Right lobe of liver (tissue), 6 donors: ENCODE measurements around the gene TMTC1. TPM values are rescaled to one million over a fixed set of nuclear protein-coding genes. Genes with fewer than 3 reads are reported as not detected.

Experiments
- ATAC-seq, 4 donors: fragments of 200-7000 bp; cut with Tn5 transposase; one replicate each; pipeline ENCODE4 v1.9.1; 2020; ENCODE audit warnings: mild to moderate bottlenecking in 4 of 4, moderate library complexity in 4 of 4
- DNase-seq, 3 donors: peaks; one replicate each; pipeline ENCODE4 v3.0.0-alpha.2; 2020
- H3K27ac ChIP-seq, 3 donors: fragments of 200-600 bp; one replicate each; pipeline ENCODE4 v1.8.0; 2022
- H3K27me3 ChIP-seq, 2 donors: fragments of 200-600 bp; one replicate each; pipeline ENCODE4 v1.8.0; 2022
- H3K36me3 ChIP-seq, 4 donors: fragments of 200-600 bp; sonication (generic) in 1 of 4; one replicate each; pipeline versions ENCODE4 v1.5.1 to v1.8.0; 2017 to 2022; ENCODE audit warnings: control low read depth in 1 of 4
- H3K4me1 ChIP-seq, 4 donors: fragments of 200-600 bp; sonication (generic) in 1 of 4; one replicate each; pipeline versions ENCODE4 v1.5.1 to v1.8.0; 2017 to 2022; ENCODE audit warnings: control low read depth in 1 of 4
- H3K4me3 ChIP-seq, 3 donors: fragments of 200-600 bp; one replicate each; pipeline ENCODE4 v1.8.0; 2022
- H3K9me3 ChIP-seq, 4 donors: fragments of 200-600 bp; sonication (generic) in 1 of 4; one replicate each; pipeline versions ENCODE4 v1.5.1 to v1.8.0; 2017 to 2022; ENCODE audit warnings: control low read depth in 1 of 4
- CTCF ChIP-seq, 4 donors: fragments of 200-600 bp in 3 of 4; fragments of 450-650 bp in 1 of 4; IDR thresholded peaks; one replicate each; pipeline versions ENCODE4 v1.5.1 to v1.8.0; 2016 to 2022; ENCODE audit warnings: antibody characterized with exemption in 4 of 4, mild to moderate bottlenecking in 2 of 4
- POLR2A ChIP-seq: fragments of 450-650 bp; IDR thresholded peaks from one replicate; pipeline ENCODE4 v1.6.1; 2017; ENCODE audit warnings: antibody characterized with exemption, mild to moderate bottlenecking
- WGBS: methylation state at CpG from one replicate; pipeline ENCODE4 v1.1.6; 2018; ENCODE audit warnings: low coverage, low lambda C conversion rate; ENCODE audit not compliant: insufficient coverage; ENCODE audit errors: missing lambda C conversion rate; 5-methylcytosine and 5-hydroxymethylcytosine counted together
- intact Hi-C, 2 donors: fragments of 100-400 bp; cut with DNase I; formaldehyde crosslinking; loops; one replicate each; pipeline versions ENCODE4 v1.11.2 to v1.14.1; 2022
- total RNA-seq, 6 experiments: library from RNA; depleted of rRNA in 2 of 6; stranded (reverse); fragments of >200 nt in 2 of 6; fragmentation: NEBNext Ultra II Directional in 3 of 6; extraction: Animal tissue kit (Norgen Biotek cat#: 25700) in 3 of 6; gene quantifications; one replicate each; pipeline versions ENCODE4 v1.1.0 to v1.2.4, GENCODE V29; 2016 to 2023
- donor health status: DM: no; HTN: yes; CAD: no.
- donor health status: DM: no; HTN: no; CAD: no.
- donor health status: DM: no; HTN: no; CAD: no.
- donor health status: DM: no; HTN: yes; CAD: no.
- donor health status: DM: no; HTN: yes; CAD: no.

Gene TMTC1
- total RNA-seq, 6 experiments from 2014 or later = 3.0 to 4.2 (median 3.5) TPM

GRCh38 chr12:29733501-29733900, 50.2 kb downstream of the TMTC1 start:
- TF ChIP-seq POLR2A (no peak), CTCF (IDR thresholded peaks at IDR 0.05) (no peak)
- intact Hi-C loops = no loop called here
- no peaks in the 10 kb centered on the region for H3K4me1 ChIP-seq

GRCh38 chr12:29733060-29733459, 50.7 kb downstream of the TMTC1 start:
- intact Hi-C loops = no loop called here
- DNase-seq = no peak
- no peak for TF ChIP-seq CTCF (IDR thresholded peaks at IDR 0.05)
- TF ChIP-seq POLR2A = no peak
- Histone ChIP-seq H3K4me3 (no peak overlapping the region), H3K4me1 (no peaks in the 10 kb centered on the region), H3K36me3 (no peaks in the 10 kb centered on the region), H3K27me3 (no peaks in the 10 kb centered on the region), H3K27ac (no peak overlapping the region), H3K9me3 (no peaks in the 10 kb centered on the region)
- 61% methylated on average over 3 of the region's 3 CpGs for WGBS
- ATAC-seq = no peak

More at GRCh38 chr12:29733501-29733900, 50.2 kb downstream of the TMTC1 start:
- WGBS = 80% methylated on average over 1 of the region's 1 CpG
- no peak for DNase-seq
- ATAC-seq = no peak
- Histone ChIP-seq H3K27me3 (no peaks in the 10 kb centered on the region), H3K9me3 (no peaks in the 10 kb centered on the region), H3K36me3 (no peaks in the 10 kb centered on the region), H3K27ac (no peak overlapping the region), H3K4me3 (no peak overlapping the region)

- ATAC-seq (no peak), DNase-seq (no peak)
- no peaks in the 10 kb centered on the region for H3K4me1 ChIP-seq
- 83% methylated on average over 1 of the region's 3 CpGs for WGBS
- H3K27me3 ChIP-seq = no peaks in the 10 kb centered on the region
- H3K27ac ChIP-seq = no peak overlapping the region
- TF ChIP-seq CTCF (IDR thresholded peaks at IDR 0.05) = no peak
- TF ChIP-seq POLR2A = no peak
- no peaks in the 10 kb centered on the region for H3K36me3 ChIP-seq
- no peak overlapping the region for H3K4me3 ChIP-seq
- no peaks in the 10 kb centered on the region for H3K9me3 ChIP-seq
- intact Hi-C loops = no loop called here
Measured at GRCh38 chr12:29732593-29732992, 51.1 kb downstream of the TMTC1 start.

DNA sequence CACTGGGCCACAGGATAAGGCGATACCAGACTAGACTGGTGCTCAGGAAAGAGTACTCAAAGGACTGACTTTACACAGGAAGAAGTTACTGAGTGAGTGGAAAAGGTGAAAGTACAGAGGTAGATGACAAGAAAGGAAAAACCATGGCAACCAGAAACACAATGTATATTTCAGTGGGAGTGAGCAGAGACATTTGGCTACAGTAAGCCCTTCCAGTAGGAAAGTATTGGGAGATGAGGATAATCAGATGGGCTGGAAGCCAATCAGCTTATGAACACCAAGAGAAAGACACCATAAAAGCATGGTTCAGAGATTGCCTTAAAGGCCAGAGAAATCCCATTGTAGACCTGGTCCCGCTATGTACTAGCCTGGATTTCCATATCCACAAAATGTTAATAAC, 51.6 kb downstream of the TMTC1 start:
- no peak for DNase-seq
- Histone ChIP-seq H3K36me3 (no peaks in the 10 kb centered on the region), H3K27me3 (no peaks in the 10 kb centered on the region), H3K4me1 (no peaks in the 10 kb centered on the region), H3K4me3 (no peak overlapping the region), H3K27ac (no peak overlapping the region), H3K9me3 (no peaks in the 10 kb centered on the region)
- intact Hi-C loops = no loop called here
- no peak for ATAC-seq
- WGBS = 86% methylated on average over 2 of the region's 2 CpGs
- TF ChIP-seq POLR2A = no peak
- no peak for TF ChIP-seq CTCF (IDR thresholded peaks at IDR 0.05)

DNA sequence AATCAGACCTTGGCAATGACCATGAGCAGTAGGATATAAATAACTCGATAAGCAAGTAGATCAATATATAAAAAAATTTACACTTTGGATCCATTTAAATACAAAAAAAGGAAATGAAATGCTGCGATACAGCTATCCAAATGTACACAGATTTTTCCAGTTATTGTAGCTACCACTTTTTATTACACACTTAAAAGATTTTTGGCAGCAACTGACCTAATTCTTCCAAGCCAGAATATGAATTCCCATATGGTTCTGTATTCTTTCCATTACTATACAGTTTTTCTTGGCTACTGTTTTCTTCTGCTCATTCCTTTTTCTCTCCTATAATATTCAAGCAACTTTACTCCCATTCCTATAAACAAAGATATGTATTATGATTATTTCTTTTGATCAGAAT, 52.2 kb downstream of the TMTC1 start:
- no peak overlapping the region for H3K4me3 ChIP-seq
- DNase-seq (no peak), ATAC-seq (no peak)
- H3K27me3 ChIP-seq = no peaks in the 10 kb centered on the region
- WGBS = 50% methylated on average over 2 of the region's 2 CpGs
- no peaks in the 10 kb centered on the region for H3K9me3 ChIP-seq
- H3K36me3 ChIP-seq = no peaks in the 10 kb centered on the region
- no peak for TF ChIP-seq CTCF (IDR thresholded peaks at IDR 0.05)
- no peak overlapping the region for H3K27ac ChIP-seq
- intact Hi-C loops = no loop called here
- H3K4me1 ChIP-seq = no peaks in the 10 kb centered on the region
